Right atrium auricular region (tissue), 2 donors: ENCODE results near the gene FAM228B. TPM values are rescaled to one million over a fixed set of nuclear protein-coding genes. Genes with fewer than 3 reads are reported as not detected.

Experiments
- DNase-seq: peaks from one replicate; pipeline ENCODE4 v3.0.0-alpha.2; 2019; ENCODE audit warnings: low spot score
- H3K27ac ChIP-seq, 2 donors: fragments of 200-600 bp; sonication (generic); 1 replicate in 1 of 2; 2 replicates in 1 of 2; pipeline ENCODE4 v1.5.1; 2016 to 2019
- H3K27me3 ChIP-seq, 2 donors: fragments of 200-600 bp; sonication (generic); one replicate each; pipeline versions ENCODE4 v1.5.1 to v1.6.0; 2017 to 2019
- H3K36me3 ChIP-seq: fragments of 200-600 bp; sonication (generic); one replicate; pipeline ENCODE4 v1.5.1; 2016
- H3K4me1 ChIP-seq, 2 donors: fragments of 200-600 bp; sonication (generic); one replicate each; pipeline versions ENCODE4 v1.5.1 to v1.6.0; 2017 to 2019
- H3K4me3 ChIP-seq, 2 donors: fragments of 200-600 bp; sonication (generic); 1 replicate in 1 of 2; 2 replicates in 1 of 2; pipeline ENCODE4 v1.5.1; 2017 to 2019; ENCODE audit warnings: mild to moderate bottlenecking in 1 of 2, moderate library complexity in 1 of 2
- H3K9me3 ChIP-seq, 2 donors: fragments of 200-600 bp; sonication (generic); one replicate each; pipeline ENCODE4 v1.5.1; 2019
- CTCF ChIP-seq, 2 donors: fragments of 200-600 bp; sonication (generic); IDR thresholded peaks; one replicate each; pipeline ENCODE4 v1.5.1; 2019; ENCODE audit warnings: antibody characterized with exemption in 2 of 2
- total RNA-seq, 2 donors: library from RNA; depleted of rRNA; stranded (reverse); fragments of >200 nt; gene quantifications; one replicate each; pipeline ENCODE4 v1.1.0, GENCODE V29; 2016

FAM228B gene
- total RNA-seq, 2 donors from 2014 or later = 15.6 to 31.1 TPM

DNA sequence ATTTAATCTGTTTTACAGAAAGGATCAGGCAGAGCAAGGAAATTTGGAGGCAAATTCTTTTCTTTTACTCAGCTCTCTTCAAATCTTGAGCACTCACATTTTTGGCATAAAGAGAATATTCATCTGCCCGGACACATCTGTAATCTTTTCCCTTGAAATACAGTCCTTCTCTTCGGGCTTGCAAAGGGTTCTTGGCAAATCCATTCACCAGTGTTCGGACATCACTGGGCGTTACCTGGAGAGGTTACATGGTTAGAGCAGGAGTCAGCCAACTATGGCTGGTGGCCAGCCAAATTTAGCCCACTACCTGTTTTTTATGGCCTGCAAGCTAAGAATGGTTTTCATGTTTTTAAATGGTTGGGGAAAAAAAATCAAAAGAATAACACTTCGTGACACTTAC is 2.2 kb upstream of the FAM228B start:
- H3K36me3 ChIP-seq = no peaks in the 10 kb centered on the region
- H3K9me3 ChIP-seq = no peaks in the 10 kb centered on the region
- peaks cover 0 to 30% of the 10 kb centered on the region in 2 donors for H3K4me1 ChIP-seq
- TF ChIP-seq CTCF (IDR thresholded peaks at IDR 0.05) = no peak
- H3K27me3 ChIP-seq = no peaks in the 10 kb centered on the region
- no peak overlapping the region for H3K27ac ChIP-seq
- H3K4me3 ChIP-seq = no peak overlapping the region
- DNase-seq = no peak

DNA sequence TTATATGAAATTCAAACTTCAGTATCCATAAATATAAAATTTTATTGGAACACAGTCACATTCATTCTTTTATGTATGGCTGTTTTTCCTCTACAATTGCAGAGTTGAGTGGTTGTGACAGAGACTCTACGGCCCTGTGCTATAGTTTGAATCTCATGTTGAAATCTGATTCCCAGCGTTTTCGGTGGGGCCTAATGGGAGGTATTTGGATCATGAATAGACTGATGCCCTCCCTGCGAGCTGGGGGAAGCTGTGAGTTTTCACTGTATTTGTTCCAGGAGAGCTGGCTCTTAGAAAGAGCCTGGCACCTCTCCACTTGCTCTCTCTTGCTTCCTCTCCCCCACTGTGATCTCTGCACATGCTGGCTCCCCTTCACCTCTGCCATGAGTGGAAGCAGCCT is 1.8 kb upstream of the FAM228B start:
- H3K4me1 ChIP-seq = peaks cover 0 to 30% of the 10 kb centered on the region in 2 donors
- no peaks in the 10 kb centered on the region for H3K27me3 ChIP-seq
- H3K27ac ChIP-seq = no peak overlapping the region
- no peak overlapping the region for H3K4me3 ChIP-seq
- H3K9me3 ChIP-seq = no peaks in the 10 kb centered on the region
- H3K36me3 ChIP-seq = no peaks in the 10 kb centered on the region
- TF ChIP-seq CTCF (IDR thresholded peaks at IDR 0.05) = no peak
- DNase-seq = no peak

DNA sequence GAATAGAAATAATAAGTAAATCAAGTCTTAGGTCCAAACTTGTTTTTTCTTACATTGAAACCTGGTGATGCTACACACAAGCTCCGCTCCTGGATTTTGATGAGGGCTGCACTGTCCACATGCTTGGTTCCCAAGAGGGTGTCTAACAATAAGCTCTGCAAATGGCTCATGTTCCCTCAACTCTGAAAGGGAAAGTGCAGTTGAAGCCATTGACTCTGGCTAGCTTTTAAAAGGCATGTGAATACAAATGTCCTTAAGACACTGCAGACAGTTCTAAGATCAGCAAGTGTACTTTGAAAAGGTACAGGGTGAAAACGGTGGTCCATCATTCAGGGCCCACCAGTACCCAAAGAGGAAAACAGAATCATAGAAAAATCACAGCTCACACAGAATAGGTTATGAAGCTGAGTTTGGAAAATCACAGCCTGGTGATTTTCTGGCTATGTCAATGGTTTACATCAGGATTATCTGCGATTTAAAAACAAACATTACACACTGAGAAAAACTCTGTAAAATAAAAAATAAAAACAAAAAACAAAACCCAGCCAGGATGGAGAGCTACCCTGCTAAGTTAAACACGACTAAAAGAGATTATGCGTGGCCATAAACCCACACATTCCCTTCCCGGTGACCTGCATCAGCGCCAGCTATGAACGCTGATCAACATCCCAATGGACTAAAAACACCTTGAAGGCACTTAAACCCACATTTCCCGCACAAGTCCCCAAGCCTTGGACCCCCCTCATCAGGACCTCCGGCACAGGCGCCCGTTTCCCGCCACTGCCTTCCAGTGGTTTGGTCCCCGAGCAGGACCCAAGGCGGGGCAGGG is 689 bp upstream of the FAM228B start:
- peaks cover 0 to 30% of the 10 kb centered on the region in 2 donors for H3K4me1 ChIP-seq
- TF ChIP-seq CTCF (IDR thresholded peaks at IDR 0.05) = no peak
- DNase-seq = no peak

DNA sequence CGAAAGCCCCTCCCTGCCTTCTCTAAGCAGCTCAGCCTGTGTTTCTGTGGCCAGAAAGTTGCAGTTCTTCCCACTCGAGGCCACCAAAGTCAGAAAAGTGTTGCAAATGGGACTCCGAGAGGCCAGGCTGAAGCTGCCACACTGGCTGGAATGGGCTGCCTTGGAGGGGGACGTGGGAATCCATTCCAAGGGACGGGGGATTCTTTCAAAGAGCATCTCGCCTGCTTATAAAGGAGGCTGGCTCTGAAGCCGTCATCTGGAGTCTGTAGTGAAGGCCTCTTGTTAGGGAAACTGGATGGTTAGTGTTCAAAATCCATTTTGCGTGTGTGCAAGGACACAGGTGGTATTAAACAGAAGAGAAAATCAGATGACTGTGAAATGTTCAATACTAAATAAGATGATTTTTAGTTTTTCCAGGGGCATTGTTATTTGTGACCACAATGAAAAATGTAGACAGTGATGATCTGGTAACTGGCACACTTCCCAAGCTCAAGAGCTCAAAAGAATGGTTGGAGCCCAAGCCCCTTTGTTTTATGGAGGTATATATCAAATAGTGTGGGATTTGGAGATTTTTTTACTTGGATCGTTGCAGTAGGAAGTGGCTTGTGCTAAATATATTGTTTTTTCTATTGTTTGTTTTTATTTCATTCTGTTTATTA is 782 bp downstream of the FAM228B start:
- Histone ChIP-seq H3K4me1 (peaks cover 0 to 30% of the 10 kb centered on the region in 2 donors), H3K27ac (peak overlapping the region; percentile 92 to 96), H3K4me3 (peak overlapping the region; percentile 65 to 77), H3K36me3 (no peaks in the 10 kb centered on the region), H3K9me3 (no peaks in the 10 kb centered on the region), H3K27me3 (no peaks in the 10 kb centered on the region)
- no peak for DNase-seq
- no peak for TF ChIP-seq CTCF (IDR thresholded peaks at IDR 0.05)

More for the DNA sequence above, 689 bp upstream of the FAM228B start:
- Histone ChIP-seq H3K36me3 (no peaks in the 10 kb centered on the region), H3K27ac (peak overlapping the region; percentile 92 to 96), H3K4me3 (peak overlapping the region; percentile 65 to 77), H3K27me3 (no peaks in the 10 kb centered on the region), H3K9me3 (no peaks in the 10 kb centered on the region)

- no peaks in the 10 kb centered on the region for H3K27me3 ChIP-seq
- no peak overlapping the region for H3K4me3 ChIP-seq
- no peak for DNase-seq
Observed at GRCh38 chr2:24125956-24126355, 2.7 kb downstream of the FAM228B start.

More at GRCh38 chr2:24125956-24126355, 2.7 kb downstream of the FAM228B start:
- H3K27ac ChIP-seq = no peak overlapping the region
- no peaks in the 10 kb centered on the region for H3K36me3 ChIP-seq
- H3K9me3 ChIP-seq = no peaks in the 10 kb centered on the region
- H3K4me1 ChIP-seq = peaks cover 0 to 30% of the 10 kb centered on the region in 2 donors
- no peak for TF ChIP-seq CTCF (IDR thresholded peaks at IDR 0.05)
